Tibial nerve (tissue), 3 donors: ENCODE data around the gene TRERF1.

Experiments
- CTCF ChIP-seq, 5 experiments: fragments of 200-600 bp in 3 of 5; fragments of 450-650 bp in 2 of 5; sonication (generic) in 3 of 5; IDR thresholded peaks; one replicate each; pipeline ENCODE4 v1.5.1; 2016 to 2019; ENCODE audit warnings: antibody characterized with exemption in 5 of 5, mild to moderate bottlenecking in 3 of 5, moderate library complexity in 2 of 5
- POLR2A ChIP-seq, 2 donors: fragments of 450-650 bp; IDR thresholded peaks; one replicate each; pipeline ENCODE4 v1.6.1; 2017; ENCODE audit warnings: antibody characterized with exemption in 2 of 2, mild to moderate bottlenecking in 2 of 2, moderate library complexity in 2 of 2

GRCh38 chr6:42403421-42403820 lies 48.3 kb downstream of the TRERF1 start:
- TF ChIP-seq POLR2A (IDR thresholded peaks at IDR 0.05) (no peak), CTCF (IDR thresholded peaks at IDR 0.05) (no peak)
